ENCODE data around the gene FXYD7.
"Not testable (repeated sequence)": the region's sequence is repeated elsewhere in the genome, so short reads cannot be mapped to it uniquely, and the experiment has no call there.

FXYD7 gene

DNA sequence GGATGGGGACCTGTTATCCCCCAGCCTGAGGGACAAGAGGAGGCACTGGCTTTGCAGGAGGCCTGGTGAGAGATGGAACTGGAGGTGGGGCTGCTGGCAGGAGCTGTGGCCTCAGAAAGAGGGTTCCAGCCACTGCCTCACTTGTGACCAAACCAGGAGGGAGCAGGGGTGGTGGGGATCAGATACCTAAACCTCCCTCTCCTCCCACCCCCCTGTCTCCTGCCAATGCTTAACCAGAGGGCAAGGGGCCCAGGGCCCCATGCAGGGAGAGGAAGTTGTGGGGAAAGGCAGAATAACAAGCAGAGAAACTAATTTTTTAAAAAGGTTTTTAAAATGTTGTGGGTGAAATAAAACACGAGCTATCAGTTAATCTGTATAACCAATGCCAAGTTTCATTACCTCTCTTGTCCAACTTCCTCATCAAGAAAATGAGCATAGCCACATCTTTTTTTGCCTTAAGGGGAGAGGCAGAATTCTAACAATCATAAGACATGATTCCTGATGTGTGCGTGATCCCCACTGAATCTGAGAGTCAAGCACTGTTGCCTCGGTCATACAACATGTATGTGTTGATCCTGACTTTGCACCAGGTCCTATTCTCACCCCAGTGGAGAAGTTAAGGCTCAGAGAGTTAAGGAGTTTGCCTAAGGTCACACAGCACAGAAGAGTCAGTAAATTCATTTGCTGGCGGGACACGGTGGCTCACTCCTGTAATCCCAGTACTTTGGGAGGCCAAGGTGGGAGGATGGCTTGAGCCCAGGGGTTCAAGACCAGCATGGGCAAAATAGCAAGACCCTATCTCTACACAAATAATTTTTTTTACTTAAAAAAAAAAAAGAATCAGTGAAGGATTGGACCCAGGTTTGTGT, 24.4 kb downstream of the FXYD7 start:
- no peak for DNase-seq

DNA sequence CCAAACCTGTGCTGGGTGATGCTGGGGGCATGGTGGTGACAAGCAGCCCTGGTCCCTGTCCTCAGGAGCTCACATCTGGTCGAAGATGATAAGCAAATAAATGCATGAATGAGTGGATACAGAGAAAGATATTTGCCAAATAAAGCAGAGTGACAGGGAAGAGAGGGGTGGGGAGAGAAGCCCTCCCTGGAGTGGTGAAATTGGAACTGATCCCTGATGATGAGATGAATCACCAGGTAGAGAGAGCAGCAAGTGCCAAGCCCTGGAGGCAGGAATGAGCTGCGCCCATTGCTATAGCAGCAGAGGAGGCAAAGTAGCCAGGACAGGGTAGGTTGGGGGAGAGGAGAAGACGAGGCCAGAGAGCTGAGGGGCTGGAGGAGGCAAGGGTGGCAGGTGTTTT, 25.1 kb downstream of the FXYD7 start:
- DNase-seq: no peak

- no peak for DNase-seq
Observed at GRCh38 chr19:35169221-35169995, 26.4 kb downstream of the FXYD7 start.

DNA sequence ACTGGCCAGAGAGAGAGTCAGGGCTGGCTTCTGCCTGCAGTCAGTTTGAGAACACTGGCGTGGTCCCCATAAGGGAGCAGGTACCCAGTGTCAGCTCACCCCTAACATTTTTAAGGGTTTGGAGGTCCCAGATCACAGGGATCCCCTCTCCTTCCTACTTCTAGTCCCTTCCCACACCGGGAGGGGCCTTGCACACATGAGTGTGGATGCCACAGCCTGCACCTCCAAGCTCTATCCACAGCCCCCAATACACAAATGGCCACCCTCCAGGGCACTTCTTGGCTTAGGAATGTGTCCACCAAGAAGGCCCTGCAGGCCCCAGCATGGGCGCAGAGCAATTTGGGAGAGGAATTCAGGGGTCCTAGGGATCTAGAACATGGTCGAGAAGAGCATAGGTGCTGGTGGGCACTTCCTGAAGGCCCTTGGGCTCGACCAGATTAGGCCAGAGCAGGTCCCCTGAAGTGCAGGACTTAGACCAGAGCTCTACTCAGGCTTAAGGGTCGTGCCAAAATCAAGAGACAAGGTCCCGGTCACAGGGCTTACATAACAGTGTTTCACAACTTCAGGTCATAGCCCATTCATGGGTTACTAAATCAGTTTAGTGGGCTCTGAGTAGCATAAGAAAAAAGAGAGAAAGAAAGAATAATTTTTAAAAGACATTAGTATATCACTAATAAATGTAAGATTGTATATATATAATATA, 27.5 kb downstream of the FXYD7 start:
- no peak for DNase-seq

- DNase-seq: no peak
Observed at GRCh38 chr19:35171730-35172129, 28.7 kb downstream of the FXYD7 start.

GRCh38 chr19:35174226-35174625, 31.2 kb downstream of the FXYD7 start:
- DNase-seq: no peak

DNA sequence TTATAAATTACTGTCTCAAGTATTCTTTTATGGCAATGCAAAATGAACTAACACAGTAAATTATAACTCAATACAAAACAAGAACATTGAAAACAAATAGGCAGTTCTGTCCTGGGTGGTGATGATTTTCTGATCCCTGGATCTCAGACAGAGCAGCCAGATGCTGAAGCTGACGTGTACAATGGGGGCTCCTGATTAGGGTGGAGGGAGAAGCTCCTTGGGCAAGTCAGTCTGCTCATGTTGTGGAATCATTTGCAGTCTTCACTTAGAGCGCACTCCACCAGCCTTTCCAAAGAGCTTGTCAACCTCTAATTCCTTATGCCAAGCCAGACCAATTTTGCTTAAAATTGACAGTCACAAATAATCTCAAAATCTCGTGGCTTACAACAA, 33.1 kb downstream of the FXYD7 start:
- DNase-seq: no peak

GRCh38 chr19:35177377-35178274, 34.6 kb downstream of the FXYD7 start:
- peak; percentile 24 for DNase-seq

DNA sequence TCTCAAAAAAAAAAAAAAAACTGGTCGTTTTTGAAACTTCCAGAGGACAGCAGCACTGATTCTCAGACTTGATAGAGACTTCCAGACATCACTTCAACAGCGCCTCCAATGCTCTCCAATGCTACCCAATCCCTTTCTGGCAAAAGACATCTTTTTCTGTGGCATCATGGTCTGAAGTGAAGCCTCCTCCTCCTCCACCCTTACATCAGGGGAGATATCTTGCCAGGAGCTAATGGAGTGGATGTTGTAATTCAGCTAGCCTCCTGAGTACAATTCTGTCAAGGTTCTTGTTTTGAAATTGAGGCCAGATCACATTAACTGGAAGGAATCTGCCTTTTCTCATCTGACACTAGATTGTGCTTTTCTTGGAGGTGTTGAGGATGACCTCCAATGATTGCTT, 35.6 kb downstream of the FXYD7 start:
- DNase-seq: no peak

GRCh38 chr19:35179830-35180229, 36.8 kb downstream of the FXYD7 start:
- DNase-seq: no peak

GRCh38 chr19:35181387-35181786, 38.3 kb downstream of the FXYD7 start:
- no peak for DNase-seq

DNA sequence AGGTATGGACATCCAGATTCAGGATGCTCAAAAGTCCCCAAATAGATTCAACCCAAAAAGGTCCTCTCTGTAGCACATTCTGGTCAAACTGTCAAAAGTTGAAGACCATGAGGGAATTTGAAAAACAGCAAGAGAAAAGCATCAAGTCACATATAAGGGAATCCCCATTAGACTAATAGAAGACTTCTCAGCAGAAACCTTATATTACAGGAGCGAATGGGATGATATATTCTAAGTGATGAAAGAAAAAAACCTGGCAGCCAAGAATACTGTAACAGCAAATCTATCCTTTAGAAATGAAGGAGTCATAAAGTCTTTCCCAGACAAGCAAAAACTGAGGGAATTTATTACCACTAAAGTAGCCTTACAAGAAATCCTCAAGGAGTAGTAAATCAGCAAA, 41.2 kb downstream of the FXYD7 start:
- no peak for DNase-seq

GRCh38 chr19:35184884-35185283, 41.8 kb downstream of the FXYD7 start:
- no peak for DNase-seq

DNA sequence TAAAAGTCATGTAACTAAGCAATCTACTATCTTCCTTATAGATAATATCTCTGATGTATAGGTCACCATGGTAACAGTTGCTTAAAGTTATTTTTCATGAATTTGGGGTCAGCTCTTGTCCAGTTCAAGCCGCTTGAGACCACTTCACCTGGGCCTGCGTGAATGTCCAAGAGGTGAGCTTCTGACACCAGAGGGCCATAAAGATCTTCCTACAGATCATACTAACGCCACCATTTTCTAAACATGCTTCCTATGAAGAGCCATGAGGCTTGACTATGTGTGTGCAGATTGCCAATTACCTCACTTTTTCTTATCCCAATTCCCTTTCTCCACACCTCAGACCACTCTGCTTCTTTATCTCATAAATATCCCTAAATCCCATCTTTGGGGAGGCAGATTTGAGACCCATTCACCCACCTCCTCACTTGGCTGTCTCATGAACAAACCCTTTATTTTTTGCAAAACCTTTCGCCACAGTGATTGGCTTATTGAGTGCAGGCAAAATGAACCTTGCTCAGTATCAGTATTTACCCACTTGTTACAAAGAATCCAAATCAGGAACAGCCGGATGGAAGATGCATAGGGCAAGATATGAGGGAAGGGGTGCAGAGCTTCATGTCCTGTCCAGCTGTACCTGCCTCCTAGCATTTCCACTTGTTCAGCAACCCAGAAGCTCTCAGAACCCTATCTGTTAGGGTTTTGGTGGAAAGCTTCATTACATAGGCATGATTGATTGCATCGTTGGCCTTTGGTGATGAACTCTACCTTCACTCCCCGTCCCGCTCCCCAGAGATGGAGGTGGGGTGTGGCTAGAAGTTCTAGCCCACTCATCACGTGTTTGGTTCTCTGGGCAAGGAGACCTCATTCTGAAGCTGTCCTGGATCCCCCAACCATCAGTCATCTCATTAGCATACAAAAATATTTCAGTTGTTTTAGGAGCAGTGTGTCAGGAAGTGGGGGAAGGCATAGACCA, 51.2 kb downstream of the FXYD7 start:
- no peak for DNase-seq

- DNase-seq: no peak
Observed at GRCh38 chr19:35195830-35196229, 52.8 kb downstream of the FXYD7 start.

DNA sequence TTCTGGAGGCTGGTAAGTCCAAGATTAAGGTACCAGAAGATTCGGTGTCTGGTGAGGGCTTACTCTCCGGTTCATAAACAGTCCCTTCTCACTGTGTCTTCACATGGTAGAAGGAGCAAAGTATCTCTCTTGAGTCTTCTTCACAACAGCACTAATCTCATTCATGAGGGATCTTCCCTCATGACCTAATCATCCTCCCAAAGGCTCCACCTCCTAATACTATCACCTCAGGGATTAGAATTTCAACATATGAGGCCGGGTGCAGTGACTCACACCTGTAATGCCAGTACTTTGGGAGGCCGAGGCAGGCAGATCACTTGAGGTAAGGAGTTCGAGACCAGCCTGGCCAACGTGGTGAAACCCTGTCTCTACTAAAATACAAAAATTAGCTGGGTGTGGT, 53.8 kb downstream of the FXYD7 start:
- DNase-seq: not testable (repeated sequence)

GRCh38 chr19:35199481-35199880, 56.4 kb downstream of the FXYD7 start:
- DNase-seq: no peak

DNA sequence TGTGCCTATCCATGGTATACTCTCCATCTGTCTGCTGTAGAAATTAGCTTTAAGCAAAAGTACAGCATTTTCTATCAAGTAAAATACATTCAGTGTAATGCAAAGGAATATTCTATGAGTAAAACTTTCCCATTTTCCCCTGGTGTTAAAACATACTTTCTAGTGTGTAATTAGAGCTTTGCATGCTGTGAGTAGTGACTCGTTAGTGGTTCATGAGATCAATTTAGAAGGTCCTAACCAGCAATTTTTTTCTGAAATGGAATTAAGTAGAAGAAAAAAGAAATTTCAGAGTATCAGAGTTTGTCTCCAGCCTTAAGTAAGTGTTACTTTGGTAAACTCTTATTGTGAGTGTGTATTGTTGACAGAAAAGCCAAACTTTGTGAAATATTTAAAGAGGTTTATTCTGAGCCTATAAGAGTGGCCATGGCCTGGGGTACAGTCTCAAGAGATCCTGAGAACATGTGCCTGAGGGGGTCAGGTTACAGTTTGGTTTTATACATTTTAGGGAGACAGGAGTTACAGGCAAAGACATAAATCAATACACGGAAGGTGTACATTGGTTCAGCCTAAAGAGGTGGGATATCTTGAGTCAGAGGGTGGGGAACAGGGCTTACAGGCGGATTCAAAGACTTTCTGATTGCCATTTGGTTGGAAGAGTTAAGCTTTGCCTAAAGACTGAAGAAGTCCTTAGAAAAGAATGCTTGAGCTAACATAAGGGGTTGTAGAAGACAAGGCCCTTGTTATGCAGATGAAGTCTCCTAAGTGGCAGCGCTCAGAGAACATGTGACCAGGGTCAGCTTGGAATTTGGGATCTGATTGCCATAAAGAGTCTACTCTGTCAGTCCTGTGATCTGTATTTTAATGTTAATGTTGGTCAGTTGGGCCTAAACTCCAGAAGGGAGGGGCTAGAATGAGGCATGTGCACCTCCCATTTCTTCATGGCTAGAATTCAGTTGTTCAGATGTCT, 60.0 kb downstream of the FXYD7 start:
- DNase-seq: no peak

Measured in CD4-positive, alpha-beta T cell treated with Interleukin-4 for 4 hours (primary cell).